DMS153 treated with DMSO at 0.1 percent for 48 hours (cell line): ENCODE measurements around the gene ATG2A.
A peak's percentile ranks its signal among the peaks of the same experiment; 100 is the strongest.

Experiments
- DNase-seq: peaks from one replicate; lab custom pipeline; 2025; ENCODE audit not compliant: unreplicated experiment; lab: John Stamatoyannopoulos, UW

ATG2A gene

DNA sequence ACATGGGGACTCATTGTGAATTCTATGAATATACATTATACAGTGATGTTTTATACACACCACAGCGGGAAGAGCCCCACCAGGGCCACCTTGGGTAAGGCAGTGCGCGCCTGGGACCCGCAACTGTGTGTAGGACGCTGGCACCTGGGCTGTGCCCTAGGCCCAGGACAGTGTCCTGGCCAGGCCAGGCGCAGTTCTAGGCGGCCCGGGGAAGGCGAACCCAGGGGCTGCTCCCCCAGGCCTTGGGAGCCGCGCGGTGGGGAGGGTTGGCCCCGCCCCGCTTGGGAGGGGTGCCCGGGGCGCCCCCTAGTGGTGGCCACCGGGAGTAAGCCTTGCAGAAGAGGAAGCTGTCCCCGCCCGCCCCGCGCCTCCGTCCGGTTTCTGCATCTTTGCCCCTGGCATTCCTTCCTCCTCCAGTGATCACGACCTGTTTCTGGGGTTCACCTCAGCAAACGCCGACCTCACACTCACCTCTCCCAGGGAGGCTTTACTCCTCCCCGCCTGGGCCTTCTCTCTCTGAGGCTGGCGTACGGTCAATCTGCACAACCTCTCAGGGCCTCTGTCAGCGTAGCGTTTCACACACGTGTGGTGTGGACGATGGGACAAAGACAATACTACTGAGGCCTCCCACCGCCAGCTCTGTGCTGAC lies 29.1 kb downstream of the ATG2A start:
- DNase-seq, result peak; percentile 54

GRCh38 chr11:64887234-64887756 lies 29.7 kb downstream of the ATG2A start:
- no peak for DNase-seq

- DNase-seq, result peak; percentile 15
Measured at GRCh38 chr11:64885367-64886286, 31.4 kb downstream of the ATG2A start.

- DNase-seq, result no peak
Measured at GRCh38 chr11:64884019-64884418, 33.0 kb downstream of the ATG2A start.

GRCh38 chr11:64883575-64883974 lies 33.4 kb downstream of the ATG2A start:
- no peak for DNase-seq

DNA sequence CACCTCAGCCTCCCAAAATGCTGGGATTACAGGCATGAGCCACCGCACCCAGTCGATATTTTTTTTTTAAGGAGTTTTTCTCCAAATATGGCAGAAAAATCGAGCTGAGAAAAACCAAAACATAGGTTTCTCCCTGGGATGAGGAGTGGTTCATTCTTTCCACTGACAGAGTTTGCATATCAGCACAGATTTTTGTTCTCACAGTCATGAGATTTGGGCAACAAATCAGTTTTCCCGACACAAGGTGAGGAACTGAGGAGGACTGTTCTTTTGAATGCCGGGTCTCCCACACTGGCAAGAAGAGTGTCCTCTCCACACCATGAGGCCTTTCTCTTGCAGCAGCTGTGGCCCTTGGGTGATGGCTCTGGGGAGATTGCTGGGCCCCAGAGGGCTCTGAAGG lies 34.8 kb downstream of the ATG2A start:
- DNase-seq, result no peak

DNA sequence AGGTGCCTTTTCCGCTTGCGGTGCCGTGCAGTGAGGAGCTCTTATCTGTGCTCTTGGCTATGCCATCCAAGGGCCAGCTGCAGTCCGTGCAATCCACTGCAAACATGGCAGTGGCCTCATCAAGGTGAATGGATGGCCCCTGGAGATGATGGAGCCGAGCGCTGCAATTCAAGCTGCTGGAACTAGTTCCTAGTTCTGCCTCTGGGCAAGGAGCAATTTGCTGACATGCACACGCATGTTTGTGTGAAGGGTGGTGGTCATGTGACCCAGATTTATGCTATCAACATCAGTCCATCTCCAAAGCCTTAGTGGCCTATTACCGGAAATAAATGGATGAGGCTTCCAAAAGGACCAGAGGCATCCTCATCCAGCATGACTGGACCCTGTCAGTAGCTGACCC lies 35.5 kb downstream of the ATG2A start:
- DNase-seq, result no peak

DNA sequence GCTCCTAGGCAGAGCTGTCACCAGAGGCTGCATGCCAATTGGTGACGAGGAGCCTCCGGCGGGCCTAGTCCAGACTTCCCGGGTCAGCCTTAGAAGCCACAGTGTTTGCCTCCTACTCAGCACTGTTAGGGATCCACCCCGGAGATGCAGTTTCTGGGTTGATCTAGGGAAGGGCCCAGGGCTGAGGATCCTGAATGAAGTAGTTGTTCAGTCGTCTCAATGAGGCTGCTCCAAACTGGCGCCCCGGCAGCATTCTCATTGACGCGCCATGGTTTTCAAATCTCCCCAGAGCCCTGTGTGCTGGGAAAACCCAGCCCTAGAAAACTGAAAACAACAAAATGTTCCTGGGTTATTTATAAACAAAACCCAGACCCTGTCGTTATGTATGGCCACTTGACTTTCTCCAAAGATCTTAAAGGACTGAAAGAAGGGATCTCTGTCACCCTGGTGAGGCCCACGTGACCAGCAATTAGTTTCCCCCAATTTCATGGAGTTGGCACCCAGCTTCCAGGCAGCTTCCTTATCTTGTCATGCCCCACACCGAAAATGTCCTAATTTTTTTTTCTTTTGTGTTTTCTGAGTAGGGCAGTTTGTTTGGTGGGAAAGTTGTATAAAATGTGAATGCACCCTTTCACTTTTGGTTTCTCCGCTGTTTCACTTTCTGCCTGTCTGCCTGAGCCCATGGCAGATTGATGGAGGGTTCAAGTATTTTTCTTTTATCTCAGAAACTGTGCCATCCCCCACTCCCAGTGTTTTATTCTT lies 36.6 kb downstream of the ATG2A start:
- DNase-seq, result no peak

DNA sequence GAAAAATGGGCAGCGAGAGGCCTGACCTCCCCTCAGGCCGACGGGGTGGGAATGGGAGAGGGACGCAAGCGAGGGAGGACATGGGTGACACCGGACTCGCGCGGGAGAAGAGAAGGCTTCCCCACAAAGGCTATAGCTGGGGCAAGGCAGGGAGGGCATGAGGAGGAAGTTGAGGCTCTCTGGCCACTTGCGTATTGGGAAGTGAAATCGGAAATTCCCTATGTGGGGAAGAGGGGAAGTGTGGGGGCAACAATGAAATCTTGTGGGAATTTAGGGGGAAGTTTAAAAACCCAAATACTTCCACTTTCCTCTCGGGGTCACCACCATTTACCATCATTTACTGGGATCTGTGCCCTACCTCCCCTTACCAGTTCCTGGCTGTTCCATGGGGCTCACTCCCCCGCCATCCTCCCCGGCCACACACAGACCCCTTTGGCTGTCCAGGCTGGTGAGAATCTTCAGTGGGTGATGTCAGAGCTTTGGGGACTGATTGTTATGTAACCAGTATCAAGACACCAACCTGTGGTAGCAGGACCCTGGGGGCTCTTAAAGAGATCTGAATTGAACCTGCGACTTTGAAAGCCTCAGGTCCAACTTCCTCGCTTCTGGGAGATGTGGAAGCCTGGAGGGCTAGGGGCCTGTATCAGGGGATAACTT lies 37.6 kb downstream of the ATG2A start:
- DNase-seq, result no peak

DNA sequence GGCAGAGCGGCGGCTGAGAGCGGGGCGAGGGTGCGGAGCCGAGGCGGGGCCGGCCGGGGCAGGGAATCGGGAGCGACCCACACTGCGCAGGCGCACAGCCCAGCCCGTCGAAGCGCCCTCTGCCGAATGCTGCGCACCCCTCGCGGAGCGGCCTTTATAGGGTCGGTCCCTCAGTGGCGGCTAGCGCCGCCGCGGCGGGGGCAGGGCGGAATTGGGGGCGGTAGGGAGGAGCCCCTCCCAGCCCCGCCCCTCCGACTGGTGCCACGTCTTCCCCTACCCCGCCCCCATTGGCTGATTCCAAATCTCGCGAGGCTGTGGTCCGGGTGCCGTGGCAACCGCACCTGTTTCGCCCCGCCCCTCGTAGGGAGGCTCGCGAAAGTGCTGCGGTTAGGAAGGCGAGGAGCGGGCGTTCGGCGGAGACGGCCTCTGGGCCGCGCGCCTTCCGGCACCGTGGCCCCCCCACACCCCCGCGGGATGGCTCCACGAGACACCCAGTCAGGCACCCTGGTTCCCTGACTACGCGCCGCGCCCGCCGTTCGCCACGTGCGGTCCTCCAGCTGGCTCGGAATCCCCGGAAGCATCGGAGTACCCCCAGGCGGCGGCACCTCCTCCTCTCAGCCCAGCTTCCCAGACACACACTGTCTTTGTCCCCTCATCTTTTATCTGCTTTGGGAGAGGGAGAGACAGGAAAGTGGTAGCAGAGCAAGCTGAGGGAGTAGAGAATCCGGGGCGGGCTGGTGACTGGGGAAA lies 38.3 kb downstream of the ATG2A start, which contains the start of gene EHD1:
Gene EHD1, minus strand, starts transcription at position 128 of the 750 bp plus-strand sequence. CDS start 157 bp downstream, outside the sequence.
- DNase-seq, result peak; percentile 92

GRCh38 chr11:64878223-64878493 lies 38.9 kb downstream of the ATG2A start:
- no peak for DNase-seq

DNA sequence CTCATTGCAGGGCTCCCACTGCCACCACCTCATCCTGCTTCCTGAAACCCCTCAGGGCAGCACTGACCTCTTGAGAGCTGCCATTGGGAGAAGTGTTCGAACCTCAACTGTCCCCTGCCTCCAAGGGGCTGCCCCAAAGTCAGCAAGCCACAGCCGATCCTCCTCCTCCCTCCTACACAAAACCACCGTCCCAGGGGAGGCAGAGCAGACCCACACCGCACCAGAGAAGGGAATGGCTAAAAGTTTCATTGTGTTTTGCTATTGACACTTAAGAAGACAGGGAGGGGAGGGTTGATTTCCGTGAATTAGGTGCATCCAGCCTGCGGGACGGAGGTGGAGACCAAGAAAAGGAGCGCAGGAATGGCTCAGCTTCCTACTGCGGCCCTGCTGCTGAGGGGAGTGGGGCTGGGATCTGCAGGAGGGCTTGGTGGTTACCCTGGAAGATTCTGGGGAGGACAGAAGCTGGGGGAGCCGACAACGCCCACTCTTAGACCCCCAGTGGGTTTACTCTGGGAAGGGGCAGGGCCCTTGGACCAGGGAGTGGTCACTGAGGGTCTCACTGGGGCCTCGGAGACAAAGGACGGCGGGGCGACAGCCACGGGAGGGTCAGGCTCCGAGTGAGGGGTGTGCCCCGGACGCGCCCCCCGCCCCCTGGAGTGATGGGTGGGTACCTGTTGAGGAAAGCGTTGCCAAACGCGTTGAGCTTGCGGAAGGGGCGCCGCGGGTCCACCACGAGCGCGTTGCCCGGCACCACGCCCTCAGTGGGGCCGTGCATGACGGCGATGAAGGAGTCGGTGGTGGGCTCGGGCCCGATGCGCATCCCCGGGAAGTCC lies 39.4 kb downstream of the ATG2A start:
- DNase-seq, result no peak

DNA sequence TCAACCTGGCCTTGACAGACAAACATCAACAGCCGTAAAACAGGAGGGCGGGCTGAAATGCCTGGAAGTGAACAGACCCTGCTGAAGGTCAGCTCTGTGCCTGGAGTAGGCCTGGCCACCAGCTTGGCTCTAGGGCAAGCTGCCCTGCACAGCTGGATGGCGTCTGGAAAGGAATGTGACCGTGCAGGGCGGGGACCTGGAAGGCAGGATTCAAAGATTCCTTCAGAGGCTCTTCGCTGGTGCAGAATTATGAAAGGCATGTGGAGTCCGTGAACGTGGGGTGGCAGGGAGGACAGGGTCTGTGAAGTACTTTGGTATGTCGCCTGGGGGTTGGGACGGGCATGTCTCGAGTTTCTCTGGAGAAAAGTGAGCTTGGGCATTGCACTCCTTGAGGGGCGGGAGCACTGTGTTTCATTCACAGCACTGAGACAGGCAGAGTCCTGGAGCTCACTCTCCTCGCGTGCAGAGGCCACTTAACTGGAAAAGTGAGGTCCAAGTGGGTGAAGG lies 40.1 kb downstream of the ATG2A start:
- DNase-seq, result no peak

DNA sequence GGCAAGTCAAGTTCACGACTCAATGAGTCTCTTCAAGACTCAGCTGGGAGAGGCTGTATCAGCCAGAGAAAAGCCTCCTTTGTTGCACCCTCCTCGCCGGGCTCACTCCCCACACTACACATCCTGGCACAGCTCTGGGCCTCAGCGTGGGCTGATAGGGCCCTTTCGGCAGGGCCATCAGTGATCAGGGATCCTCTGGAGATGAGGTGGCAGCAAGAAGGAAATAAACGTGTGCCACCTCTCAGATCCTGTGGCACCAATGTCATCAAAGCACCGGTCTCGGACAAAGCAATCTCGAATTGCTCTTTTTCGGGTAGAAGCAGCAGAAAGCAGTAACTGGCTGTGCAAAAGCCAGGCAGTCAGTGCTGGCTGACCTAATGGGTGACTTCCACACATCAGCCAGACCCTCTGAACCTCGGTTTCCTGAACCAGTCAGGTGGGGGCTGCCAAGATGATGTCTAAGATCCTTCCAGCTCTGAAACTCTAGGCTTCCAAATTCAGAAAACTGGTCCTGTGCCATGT lies 40.7 kb downstream of the ATG2A start:
- DNase-seq, result no peak

DNA sequence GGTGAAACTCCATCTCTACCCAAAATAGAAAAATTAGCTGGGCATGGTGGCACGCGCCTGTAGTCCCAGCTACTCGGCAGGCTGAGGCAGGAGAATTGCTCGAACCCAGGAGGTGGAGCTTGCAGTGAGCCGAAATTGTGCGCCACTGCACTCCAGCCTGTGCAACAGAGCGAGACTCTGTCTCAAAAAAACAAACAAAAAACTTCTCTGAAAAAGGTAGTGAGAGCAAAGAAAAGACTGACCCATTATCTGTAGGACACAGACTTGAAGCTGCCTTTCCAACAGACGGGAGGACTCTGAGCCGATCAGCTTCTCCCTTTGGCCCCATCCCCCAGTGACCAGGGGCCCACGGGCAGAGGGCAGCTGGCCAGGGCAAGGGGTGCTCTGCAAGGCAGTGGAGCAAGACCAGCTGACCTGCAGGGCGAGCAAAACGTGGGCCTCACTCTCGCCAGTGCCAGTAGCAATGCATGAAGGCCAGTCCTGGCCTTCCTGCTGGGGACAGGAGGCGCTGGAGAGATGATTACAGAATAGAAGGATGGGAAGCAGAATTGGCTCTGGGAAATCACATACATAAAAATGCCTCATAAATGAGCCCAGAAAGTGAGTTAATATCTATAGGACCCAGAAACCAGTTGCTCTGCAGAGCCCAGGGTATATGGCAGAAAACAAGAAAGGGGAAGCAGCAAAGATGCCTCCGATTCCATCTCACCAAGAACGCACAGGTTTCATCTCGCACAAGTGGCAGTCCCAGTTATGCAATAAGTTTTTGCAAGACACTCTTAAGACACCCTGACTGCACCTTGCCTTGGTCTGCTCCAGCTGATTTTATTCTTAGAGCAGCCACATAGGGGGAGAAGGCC lies 41.4 kb downstream of the ATG2A start:
- no peak for DNase-seq

- no peak for DNase-seq
Measured at GRCh38 chr11:64874308-64875240, 42.4 kb downstream of the ATG2A start.
